DND-41 (cell line): ENCODE results near the gene PUM1.
"Not testable (repeated sequence)": the region's sequence is repeated elsewhere in the genome, so short reads cannot be mapped to it uniquely, and the experiment has no call there.

ENCODE experiments used
- ATAC-seq: fragments of 200-7000 bp; cut with Tn5 transposase; 3 replicates; pipeline ENCODE4 v1.9.1; 2021; ENCODE audit warnings: low read depth; ENCODE audit not compliant: insufficient read depth
- DNase-seq: peaks from one replicate; pipeline ENCODE4 v3.0.0-alpha.2; 2020
- H2AFZ ChIP-seq: 2 replicates; pipeline ENCODE4 v1.6.0; 2012; ENCODE audit warnings: low read depth, low read length
- H3K27ac ChIP-seq: 2 replicates; pipeline ENCODE4 v1.5.1; 2012; ENCODE audit warnings: low read length, inconsistent platforms
- H3K27me3 ChIP-seq: fragments of 200-600 bp; sonication (generic); 2 replicates; pipeline ENCODE4 v1.6.0; 2012; ENCODE audit warnings: low read length, mild to moderate bottlenecking, inconsistent platforms; ENCODE audit not compliant: insufficient read depth, poor library complexity
- H3K36me3 ChIP-seq: 2 replicates; pipeline ENCODE4 v1.5.1; 2012; ENCODE audit warnings: low read length, inconsistent platforms; ENCODE audit not compliant: insufficient read depth
- H3K4me1 ChIP-seq: 2 replicates; pipeline ENCODE4 v1.5.1; 2012; ENCODE audit warnings: mild to moderate bottlenecking, low read length; ENCODE audit not compliant: insufficient read depth
- H3K4me2 ChIP-seq: 2 replicates; pipeline ENCODE4 v1.6.0; 2012; ENCODE audit warnings: mild to moderate bottlenecking, moderate library complexity, low read length, inconsistent platforms; ENCODE audit not compliant: insufficient read depth
- H3K4me3 ChIP-seq, 2 experiments: fragments of 200-600 bp in 1 of 2; shearing (Covaris generic) in 1 of 2; 2 replicates each; pipeline ENCODE4 v1.5.1; 2012 to 2016; ENCODE audit warnings: inconsistent platforms in 2 of 2, low read length in 2 of 2, mild to moderate bottlenecking in 2 of 2, low read depth in 1 of 2, moderate library complexity in 1 of 2
- H3K79me2 ChIP-seq: 2 replicates; pipeline ENCODE4 v1.6.0; 2012; ENCODE audit warnings: low read length, inconsistent platforms; ENCODE audit not compliant: insufficient read depth
- H3K9ac ChIP-seq: 2 replicates; pipeline ENCODE4 v1.6.0; 2012; ENCODE audit warnings: low read depth, mild to moderate bottlenecking, inconsistent platforms, low read length, moderate library complexity
- H3K9me3 ChIP-seq: 2 replicates; pipeline ENCODE4 v1.5.1; 2012; ENCODE audit warnings: low read length, moderate library complexity, mild to moderate bottlenecking, inconsistent platforms; ENCODE audit not compliant: insufficient read depth, severe bottlenecking
- H4K20me1 ChIP-seq: 2 replicates; pipeline ENCODE4 v1.6.0; 2012; ENCODE audit warnings: low read length; ENCODE audit not compliant: insufficient read depth
- CTCF ChIP-seq: IDR thresholded peaks from 2 replicates; pipeline ENCODE4 v1.5.1; 2012; ENCODE audit warnings: borderline replicate concordance, low read length, moderate library complexity, mild to moderate bottlenecking; ENCODE audit not compliant: poor library complexity, severe bottlenecking; ENCODE audit errors: extremely low read depth
- EZH2 ChIP-seq: IDR thresholded peaks from 3 replicates; pipeline ENCODE4 v1.6.1; 2012; ENCODE audit warnings: borderline replicate concordance, low read depth, mild to moderate bottlenecking, moderate library complexity, low read length, inconsistent platforms; ENCODE audit not compliant: severe bottlenecking

Gene PUM1

GRCh38 chr1:31054958-31055481 is 10.5 kb downstream of the PUM1 start:
- H2AFZ ChIP-seq: no peak overlapping the region
- no peak for ATAC-seq
- no peaks in the 10 kb centered on the region for H3K9me3 ChIP-seq
- no peak overlapping the region for H3K27ac ChIP-seq
- H3K79me2 ChIP-seq: peaks cover 99% of the 10 kb centered on the region
- peaks cover 18% of the 10 kb centered on the region for H3K4me1 ChIP-seq
- H4K20me1 ChIP-seq: peaks cover 95% of the 10 kb centered on the region
- peaks cover 78% of the 10 kb centered on the region for H3K36me3 ChIP-seq
- H3K4me2 ChIP-seq: peak overlapping the region; percentile 23; the same call in 1 of the 2 replicates
- no peak overlapping the region for H3K9ac ChIP-seq
- TF ChIP-seq EZH2 (no peak), CTCF (no peak)
- DNase-seq: no peak
- no peak overlapping the region for H3K4me3 ChIP-seq
- H3K27me3 ChIP-seq: no peaks in the 10 kb centered on the region

GRCh38 chr1:31054349-31054748 is 11.2 kb downstream of the PUM1 start:
- H3K79me2 ChIP-seq: peaks cover 99% of the 10 kb centered on the region
- H3K36me3 ChIP-seq: peaks cover 73% of the 10 kb centered on the region
- H3K4me1 ChIP-seq: peaks cover 14% of the 10 kb centered on the region
- no peaks in the 10 kb centered on the region for H3K27me3 ChIP-seq
- TF ChIP-seq CTCF (no peak), EZH2 (no peak)
- no peak for ATAC-seq
- no peaks in the 10 kb centered on the region for H3K9me3 ChIP-seq
- H3K9ac ChIP-seq: no peak overlapping the region
- no peak overlapping the region for H3K4me3 ChIP-seq
- H2AFZ ChIP-seq: no peak overlapping the region
- no peak overlapping the region for H3K4me2 ChIP-seq
- no peak for DNase-seq
- H3K27ac ChIP-seq: no peak overlapping the region
- peaks cover 94% of the 10 kb centered on the region for H4K20me1 ChIP-seq

DNA sequence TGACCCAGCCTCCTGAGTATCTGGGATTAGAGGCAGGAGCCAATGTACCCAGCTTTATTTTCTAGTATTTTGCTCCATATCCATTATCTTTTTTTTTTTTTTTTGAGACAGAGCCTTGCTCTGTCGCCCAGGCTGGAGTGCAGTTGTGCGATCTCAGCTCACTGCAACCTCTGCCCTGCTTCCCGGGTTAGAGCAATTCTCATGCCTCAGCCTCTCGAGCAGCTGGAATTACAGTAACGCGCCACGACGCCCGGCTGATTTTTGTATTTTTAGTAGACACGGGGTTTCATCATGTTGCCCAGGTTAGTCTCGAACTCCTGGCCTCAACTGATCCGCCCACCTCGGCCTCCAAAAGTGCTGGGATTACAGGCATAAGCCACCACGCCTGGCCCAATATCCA is 12.9 kb downstream of the PUM1 start:
- not testable (repeated sequence) for ATAC-seq, H3K4me3 ChIP-seq, H3K27me3 ChIP-seq, H3K27ac ChIP-seq, H3K9ac ChIP-seq, H3K9me3 ChIP-seq, DNase-seq, H2AFZ ChIP-seq, H3K4me2 ChIP-seq
- peaks cover 58% of the 10 kb centered on the region for H3K36me3 ChIP-seq
- peaks cover 98% of the 10 kb centered on the region for H3K79me2 ChIP-seq
- H4K20me1 ChIP-seq: peaks cover 89% of the 10 kb centered on the region
- peaks cover 10% of the 10 kb centered on the region; the same call in 1 of the 2 replicates for H3K4me1 ChIP-seq

- Histone ChIP-seq H3K27ac (no peak overlapping the region), H2AFZ (no peak overlapping the region), H3K79me2 (peaks cover 98% of the 10 kb centered on the region), H3K36me3 (peaks cover 60% of the 10 kb centered on the region), H3K27me3 (no peaks in the 10 kb centered on the region), H3K4me2 (no peak overlapping the region), H3K4me3 (no peak overlapping the region), H3K4me1 (peaks cover 5% of the 10 kb centered on the region; the same call in 1 of the 2 replicates), H3K9ac (no peak overlapping the region), H4K20me1 (peaks cover 89% of the 10 kb centered on the region), H3K9me3 (no peaks in the 10 kb centered on the region)
- ATAC-seq: no peak
- DNase-seq: no peak
- no peak for TF ChIP-seq CTCF
- no peak for TF ChIP-seq EZH2
Measured at GRCh38 chr1:31051611-31052010, 13.9 kb downstream of the PUM1 start.

GRCh38 chr1:31047507-31047906 is 18.0 kb downstream of the PUM1 start:
- not testable (repeated sequence) for H3K4me3 ChIP-seq, H3K4me1 ChIP-seq, H2AFZ ChIP-seq, H3K27ac ChIP-seq, H3K4me2 ChIP-seq, H3K27me3 ChIP-seq, H3K9me3 ChIP-seq, ATAC-seq, DNase-seq, H3K9ac ChIP-seq
- Histone ChIP-seq H3K36me3 (peaks cover 53% of the 10 kb centered on the region), H3K79me2 (peaks cover 98% of the 10 kb centered on the region), H4K20me1 (peaks cover 85% of the 10 kb centered on the region)
